Measurements from ENCODE around the gene EPS8L2.
A peak's percentile ranks its signal among the peaks of the same experiment; 100 is the strongest.

Gene EPS8L2

DNA sequence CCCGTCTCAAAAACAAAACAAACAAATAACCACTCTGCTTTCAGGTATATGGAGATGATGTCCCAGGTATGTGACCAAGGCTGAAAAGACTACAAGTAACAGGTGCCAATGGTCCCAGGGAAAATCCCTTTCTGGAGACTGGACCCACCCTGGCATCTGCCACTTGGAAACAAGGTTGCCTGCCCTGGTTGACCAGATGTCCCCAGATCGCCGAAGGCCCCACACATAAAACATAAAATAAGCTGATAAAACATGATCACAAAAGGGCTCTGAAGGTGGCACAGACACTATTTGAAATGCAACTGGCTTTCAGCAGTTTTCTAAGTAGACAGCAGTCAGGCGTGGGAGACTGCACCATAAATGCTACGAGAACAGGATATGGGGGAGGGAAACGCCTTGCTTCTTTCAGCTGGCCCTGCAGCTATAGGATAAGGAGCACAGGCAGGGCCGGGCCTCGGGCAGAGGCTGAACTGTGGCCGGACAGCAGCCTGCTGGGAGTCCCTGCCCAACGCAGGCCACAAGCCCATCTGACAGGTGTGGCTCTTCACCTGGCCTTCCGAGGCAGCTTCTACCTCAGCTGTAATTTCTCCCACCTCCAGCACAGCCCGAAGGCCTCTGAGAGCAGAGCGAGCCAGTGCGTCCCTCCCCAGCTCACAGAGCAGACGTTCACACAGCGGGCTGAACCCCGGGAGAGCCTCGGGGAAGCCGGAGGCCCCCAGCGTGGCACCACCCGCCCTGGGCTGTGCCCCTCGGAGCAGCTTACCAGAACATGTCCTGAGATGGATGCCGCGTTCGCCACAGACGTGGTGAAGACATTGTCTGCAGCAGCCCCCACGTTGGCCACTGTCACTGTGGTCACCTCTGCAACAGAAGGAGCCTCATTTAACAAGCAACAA is 15.0 kb upstream of the EPS8L2 start:
- Histone ChIP-seq H2AFZ (ENCODE audit: low read depth, low read length) (no peak overlapping the region), H3K9me3 (ENCODE audit: insufficient read depth, low read length) (no peaks in the 10 kb centered on the region), H4K20me1 (ENCODE audit: insufficient read depth, low read length) (peaks cover 11% of the 10 kb centered on the region; the same call in 1 of the 2 replicates), H3K4me1 (ENCODE audit: low read length) (peaks cover 11% of the 10 kb centered on the region), H3K4me3 (ENCODE audit: low read length) (no peak overlapping the region), H3K27ac (ENCODE audit: low read length) (no peak overlapping the region), H3K36me3 (replicated peaks; ENCODE audit: low read depth, low read length) (peaks cover 23% of the 10 kb centered on the region), H3K9ac (ENCODE audit: low read length) (no peak overlapping the region), H3K79me2 (ENCODE audit: low read length) (peaks cover 42% of the 10 kb centered on the region), H3K4me2 (ENCODE audit: low read length) (no peak overlapping the region), H3K27me3 (ENCODE audit: low read depth, low read length) (no peaks in the 10 kb centered on the region)
- TF ChIP-seq, protein P1, sequence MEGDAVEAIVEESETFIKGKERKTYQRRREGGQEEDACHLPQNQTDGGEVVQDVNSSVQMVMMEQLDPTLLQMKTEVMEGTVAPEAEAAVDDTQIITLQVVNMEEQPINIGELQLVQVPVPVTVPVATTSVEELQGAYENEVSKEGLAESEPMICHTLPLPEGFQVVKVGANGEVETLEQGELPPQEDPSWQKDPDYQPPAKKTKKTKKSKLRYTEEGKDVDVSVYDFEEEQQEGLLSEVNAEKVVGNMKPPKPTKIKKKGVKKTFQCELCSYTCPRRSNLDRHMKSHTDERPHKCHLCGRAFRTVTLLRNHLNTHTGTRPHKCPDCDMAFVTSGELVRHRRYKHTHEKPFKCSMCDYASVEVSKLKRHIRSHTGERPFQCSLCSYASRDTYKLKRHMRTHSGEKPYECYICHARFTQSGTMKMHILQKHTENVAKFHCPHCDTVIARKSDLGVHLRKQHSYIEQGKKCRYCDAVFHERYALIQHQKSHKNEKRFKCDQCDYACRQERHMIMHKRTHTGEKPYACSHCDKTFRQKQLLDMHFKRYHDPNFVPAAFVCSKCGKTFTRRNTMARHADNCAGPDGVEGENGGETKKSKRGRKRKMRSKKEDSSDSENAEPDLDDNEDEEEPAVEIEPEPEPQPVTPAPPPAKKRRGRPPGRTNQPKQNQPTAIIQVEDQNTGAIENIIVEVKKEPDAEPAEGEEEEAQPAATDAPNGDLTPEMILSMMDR (IDR thresholded peaks at IDR 0.05; ENCODE audit: low read depth, low read length): no peak

- no peak overlapping the region for H2AFZ ChIP-seq (ENCODE audit: low read depth, low read length)
- TF ChIP-seq, protein P1 (IDR thresholded peaks at IDR 0.05; ENCODE audit: low read depth, low read length): no peak
- no peak for TF ChIP-seq EZH2phosphoT487 (IDR thresholded peaks at IDR 0.05; ENCODE audit: low read depth)
- no peaks in the 10 kb centered on the region for H3K27me3 ChIP-seq (ENCODE audit: low read depth, low read length)
- peaks cover 14% of the 10 kb centered on the region for H3K4me1 ChIP-seq (ENCODE audit: low read length)
- no peak overlapping the region for H3K4me3 ChIP-seq (ENCODE audit: low read length)
- no peak overlapping the region for H3K4me2 ChIP-seq (ENCODE audit: low read length)
- H3K27ac ChIP-seq (ENCODE audit: low read length): no peak overlapping the region
- no peaks in the 10 kb centered on the region for H3K9me3 ChIP-seq (ENCODE audit: insufficient read depth, low read length)
- H3K79me2 ChIP-seq (ENCODE audit: low read length): peaks cover 48% of the 10 kb centered on the region
- peaks cover 15% of the 10 kb centered on the region for H3K36me3 ChIP-seq (replicated peaks; ENCODE audit: low read depth, low read length)
- no peak overlapping the region for H3K9ac ChIP-seq (ENCODE audit: low read length)
- peaks cover 11% of the 10 kb centered on the region; the same call in 1 of the 2 replicates for H4K20me1 ChIP-seq (ENCODE audit: insufficient read depth, low read length)
Measured at GRCh38 chr11:691710-692590, 14.1 kb upstream of the EPS8L2 start.

DNA sequence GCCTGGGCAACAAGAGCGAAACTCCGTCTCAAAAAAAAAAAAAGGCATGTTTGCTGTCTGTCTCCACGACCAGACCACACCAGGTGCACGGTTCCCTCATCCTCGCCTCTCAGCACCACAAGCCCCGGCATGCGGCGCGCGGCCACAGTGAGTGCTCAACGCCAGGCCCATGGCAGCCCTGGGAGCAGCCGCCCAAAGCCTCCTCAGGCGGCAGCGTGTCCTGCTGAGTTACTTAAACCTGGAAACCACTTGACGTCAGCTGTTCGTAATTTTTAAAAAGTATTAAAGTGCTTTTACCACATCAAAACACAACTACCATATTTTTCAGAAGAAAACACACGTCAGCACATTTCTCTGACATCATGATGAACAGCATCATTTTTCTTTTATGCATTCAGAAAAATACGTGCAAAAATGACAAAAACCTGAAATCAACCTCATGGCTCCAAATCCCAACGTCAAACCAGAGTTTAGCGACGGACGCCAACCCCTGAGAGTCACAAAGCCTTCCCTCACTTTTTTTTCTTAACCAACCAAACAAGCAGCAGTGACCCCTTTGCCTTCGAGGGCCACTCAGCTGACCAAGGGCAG is 13.1 kb upstream of the EPS8L2 start:
- Histone ChIP-seq H3K36me3 (replicated peaks; ENCODE audit: low read depth, low read length) (peaks cover 11% of the 10 kb centered on the region), H3K9me3 (ENCODE audit: insufficient read depth, low read length) (no peaks in the 10 kb centered on the region), H3K4me2 (ENCODE audit: low read length) (peak overlapping the region; percentile 90), H3K4me3 (ENCODE audit: low read length) (no peak overlapping the region), H2AFZ (ENCODE audit: low read depth, low read length) (no peak overlapping the region), H3K4me1 (ENCODE audit: low read length) (peaks cover 24% of the 10 kb centered on the region), H3K27ac (ENCODE audit: low read length) (no peak overlapping the region), H3K27me3 (ENCODE audit: low read depth, low read length) (no peaks in the 10 kb centered on the region), H3K79me2 (ENCODE audit: low read length) (peaks cover 53% of the 10 kb centered on the region), H4K20me1 (ENCODE audit: insufficient read depth, low read length) (peaks cover 11% of the 10 kb centered on the region; the same call in 1 of the 2 replicates), H3K9ac (ENCODE audit: low read length) (no peak overlapping the region)
- TF ChIP-seq EZH2phosphoT487 (IDR thresholded peaks at IDR 0.05; ENCODE audit: low read depth): no peak
- TF ChIP-seq, protein P1 (IDR thresholded peaks at IDR 0.05; ENCODE audit: low read depth, low read length): no peak

All from OCI-LY3 (cell line).